Heart left ventricle (tissue), 13 donors: ENCODE data around the gene SLC4A3.

Experiments used
- POLR2A ChIP-seq, 2 donors: fragments of 450-650 bp; IDR thresholded peaks; one replicate each; pipeline ENCODE4 v1.6.1; 2017; ENCODE audit warnings: antibody characterized with exemption in 2 of 2, mild to moderate bottlenecking in 2 of 2, moderate library complexity in 2 of 2
- TF ChIP-seq, protein P1 (sequence below), 12 donors: fragments of 200-600 bp; sonication (generic) in 4 of 12; IDR thresholded peaks; one replicate each; pipeline versions ENCODE4 v1.5.0 to v1.8.0; 2018 to 2022; ENCODE audit warnings: antibody characterized with exemption in 12 of 12, mild to moderate bottlenecking in 5 of 12
- donor health status: ischemic (EF 13 %, LVEDD 7.1; RV severe dilation, severe dysfunction).
- donor health status: DM: no; HTN: yes; CAD: no.
- donor health status: DM: no; HTN: no; CAD: no.
- donor health status: ischemic (EF 25% LVEDD 6.9; RV normal size, moderate dysfunction).
- donor health status: ischemic (EF 25% LVEDD 5.7; RV mildly dilated, moderate dysfunction).
- donor health status: ischemic (EF 35%, LVEDD 5.7; RV mildly dilated, moderate dysfunction).
- donor health status: nonischemic (EF 11% LVEDD 7.7; RV severe dilation, severe dysfunction).
- donor health status: DM: yes; HTN: yes; CAD: no.
- donor health status: PGD.
- donor health status: ischemic (EF 29% LVEDD 5.4; RV normal size, mild dysfunction).
- donor health status: nonischemic (EF 23%, LVEDD 6.1; RV moderate dilation, normal function).

GRCh38 chr2:219628986-219629901 is 1.8 kb downstream of the SLC4A3 start:
- TF ChIP-seq, protein P1, sequence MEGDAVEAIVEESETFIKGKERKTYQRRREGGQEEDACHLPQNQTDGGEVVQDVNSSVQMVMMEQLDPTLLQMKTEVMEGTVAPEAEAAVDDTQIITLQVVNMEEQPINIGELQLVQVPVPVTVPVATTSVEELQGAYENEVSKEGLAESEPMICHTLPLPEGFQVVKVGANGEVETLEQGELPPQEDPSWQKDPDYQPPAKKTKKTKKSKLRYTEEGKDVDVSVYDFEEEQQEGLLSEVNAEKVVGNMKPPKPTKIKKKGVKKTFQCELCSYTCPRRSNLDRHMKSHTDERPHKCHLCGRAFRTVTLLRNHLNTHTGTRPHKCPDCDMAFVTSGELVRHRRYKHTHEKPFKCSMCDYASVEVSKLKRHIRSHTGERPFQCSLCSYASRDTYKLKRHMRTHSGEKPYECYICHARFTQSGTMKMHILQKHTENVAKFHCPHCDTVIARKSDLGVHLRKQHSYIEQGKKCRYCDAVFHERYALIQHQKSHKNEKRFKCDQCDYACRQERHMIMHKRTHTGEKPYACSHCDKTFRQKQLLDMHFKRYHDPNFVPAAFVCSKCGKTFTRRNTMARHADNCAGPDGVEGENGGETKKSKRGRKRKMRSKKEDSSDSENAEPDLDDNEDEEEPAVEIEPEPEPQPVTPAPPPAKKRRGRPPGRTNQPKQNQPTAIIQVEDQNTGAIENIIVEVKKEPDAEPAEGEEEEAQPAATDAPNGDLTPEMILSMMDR (IDR thresholded peaks at IDR 0.05), result no peak
- TF ChIP-seq POLR2A (IDR thresholded peaks at IDR 0.05), result no peak
